GM18517 (cell line): ENCODE results near the gene ZNF500.

Experiments used
- ATAC-seq: cut with Tn5 transposase; IDR thresholded peaks from one replicate; pipeline ENCODE4 v1.9.1; 2021; ENCODE audit warnings: mild to moderate bottlenecking, moderate library complexity; ENCODE audit not compliant: unreplicated experiment

The ZNF500 gene

DNA sequence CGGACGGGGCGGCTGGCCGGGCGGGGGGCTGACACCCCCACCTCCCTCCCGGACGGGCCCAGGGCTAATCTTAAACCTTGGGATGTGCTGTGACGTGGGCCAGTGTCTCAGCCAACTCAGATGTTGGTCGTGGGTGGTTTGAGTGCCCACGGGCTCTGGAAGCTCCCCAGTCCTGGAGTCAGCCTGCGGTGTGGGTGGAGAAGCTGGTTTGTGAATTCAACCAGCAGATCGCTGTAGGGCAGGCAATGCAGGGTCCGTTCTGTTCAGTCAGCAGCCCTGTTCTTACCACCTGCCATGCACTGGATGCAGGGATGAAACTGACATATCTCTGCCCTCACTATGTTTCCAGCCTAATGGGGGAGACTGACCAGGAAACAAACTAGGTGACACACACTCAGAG, 8.0 kb upstream of the ZNF500 start:
- no peak for ATAC-seq

DNA sequence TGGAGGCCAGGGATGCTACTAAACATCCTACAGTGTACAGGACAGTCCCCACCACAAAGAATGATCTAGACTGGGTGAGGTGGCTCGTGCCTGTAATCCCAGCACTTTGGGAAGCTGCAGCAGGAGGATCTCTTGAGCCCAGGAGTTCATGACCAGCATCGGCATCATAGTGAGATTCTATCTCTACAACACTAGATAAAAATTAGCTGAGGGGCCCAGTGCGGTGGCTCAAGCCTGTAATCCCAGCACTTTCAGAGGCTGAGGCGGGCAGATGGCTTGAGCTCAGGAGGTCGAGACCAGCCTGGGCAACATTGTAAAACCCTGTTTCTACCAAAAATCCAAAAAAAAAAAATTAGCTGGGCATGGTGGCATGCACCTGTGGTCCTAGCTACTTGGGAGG, 5.4 kb upstream of the ZNF500 start:
- ATAC-seq: no peak

DNA sequence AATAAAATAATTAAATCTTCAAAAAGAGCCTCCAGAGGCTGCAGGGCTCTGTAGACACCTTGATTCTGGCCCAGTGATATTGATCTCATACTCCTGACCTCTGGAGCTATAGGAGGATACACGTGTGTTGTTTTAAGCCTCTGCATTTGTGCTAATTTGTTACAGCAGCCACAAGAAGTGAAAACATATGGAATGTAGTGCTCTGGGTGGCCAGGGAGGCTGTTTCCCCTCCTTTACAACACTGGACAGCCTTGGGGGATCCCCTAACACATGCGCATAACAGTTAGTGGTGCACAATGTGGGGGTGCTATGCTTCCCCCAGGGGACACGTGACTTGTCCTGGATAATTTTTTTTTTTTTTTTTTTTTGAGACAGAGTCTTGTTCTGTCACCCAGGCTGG, 4.7 kb upstream of the ZNF500 start:
- ATAC-seq: no peak

DNA sequence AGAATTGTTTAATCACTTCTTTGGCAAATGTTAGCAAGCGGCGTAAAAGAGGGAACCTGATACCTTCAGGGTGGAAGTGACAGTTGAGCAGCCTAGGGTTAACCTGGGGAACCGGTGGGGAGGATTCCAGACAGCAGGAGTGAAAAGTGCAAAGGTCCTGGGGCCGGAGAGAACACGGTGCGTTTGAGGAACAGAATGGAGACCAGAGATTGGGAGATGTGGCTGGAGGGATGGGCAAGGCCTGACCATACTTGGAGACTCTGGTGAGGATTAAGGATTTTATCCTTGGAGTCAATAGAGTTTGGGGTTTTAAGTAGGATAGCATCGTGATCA, 2.3 kb upstream of the ZNF500 start:
- ATAC-seq: no peak

DNA sequence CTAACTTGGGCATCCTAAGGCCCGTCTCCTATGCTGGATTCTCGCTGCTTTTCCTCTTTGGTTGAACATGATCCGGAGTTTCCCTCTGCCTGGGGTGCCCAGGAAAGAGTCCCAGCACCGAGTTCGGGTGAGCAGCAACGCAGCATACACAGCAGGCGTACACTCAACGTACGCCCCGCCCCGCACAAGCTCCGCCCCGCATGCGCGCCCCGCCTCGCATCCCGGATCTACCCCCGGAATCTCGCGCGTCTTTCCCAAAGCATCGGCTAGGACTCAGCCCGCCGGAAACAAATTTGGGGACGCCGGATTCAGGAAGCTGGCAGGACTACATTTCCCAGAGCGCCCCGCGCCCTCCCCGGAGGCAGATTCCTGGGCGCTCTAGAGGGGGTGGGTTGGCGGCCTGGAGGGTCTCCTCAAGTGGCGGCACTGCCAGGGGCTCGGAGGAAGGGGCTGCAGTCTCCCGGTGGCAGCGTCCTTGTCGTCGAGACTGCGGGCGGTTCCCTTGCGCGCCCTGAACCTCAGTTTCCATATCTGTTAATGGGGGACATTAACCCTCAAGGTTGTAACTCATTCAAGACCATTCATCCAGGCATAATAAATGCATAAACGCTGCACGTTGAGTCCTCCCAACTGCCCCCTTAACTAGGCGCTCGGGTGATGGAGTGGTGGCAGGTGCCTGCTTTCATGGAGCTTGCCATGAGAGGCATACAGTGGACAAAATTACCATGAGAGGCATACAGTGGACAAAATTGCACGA, 1.8 kb upstream of the ZNF500 start:
- peak; percentile 46 for ATAC-seq

DNA sequence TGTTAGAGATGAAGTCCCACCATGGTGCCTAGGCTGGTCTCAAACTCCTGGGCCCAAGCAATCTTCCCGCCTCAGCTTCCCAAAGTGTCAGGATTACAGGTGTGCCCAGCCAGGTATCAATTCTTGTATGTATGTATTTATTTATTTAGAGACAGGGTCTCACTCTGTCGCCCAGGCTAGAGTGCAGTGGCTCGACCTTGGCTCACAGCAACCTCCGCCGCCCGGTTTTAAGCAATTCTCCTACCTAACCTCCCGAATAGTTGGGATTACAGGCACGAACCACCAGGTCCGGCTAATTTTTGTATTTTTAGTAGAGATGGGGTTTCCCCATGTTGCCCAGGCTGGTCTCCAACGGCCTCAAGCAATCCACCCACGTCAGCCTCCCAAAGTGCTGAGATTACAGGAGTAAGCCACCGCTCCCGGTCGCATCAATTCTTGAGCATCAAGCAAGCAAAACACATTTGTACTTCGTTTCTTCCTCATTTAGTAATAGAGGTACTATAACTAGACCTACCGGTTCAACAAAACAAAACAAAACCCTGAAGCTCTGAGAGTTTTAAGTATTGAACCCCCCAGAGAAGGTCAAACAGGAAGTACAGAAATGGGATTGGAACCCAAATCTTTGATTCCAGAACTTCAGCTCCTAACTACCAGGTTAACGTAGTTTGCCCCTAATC, 1.0 kb upstream of the ZNF500 start:
- peak; percentile 21 for ATAC-seq

DNA sequence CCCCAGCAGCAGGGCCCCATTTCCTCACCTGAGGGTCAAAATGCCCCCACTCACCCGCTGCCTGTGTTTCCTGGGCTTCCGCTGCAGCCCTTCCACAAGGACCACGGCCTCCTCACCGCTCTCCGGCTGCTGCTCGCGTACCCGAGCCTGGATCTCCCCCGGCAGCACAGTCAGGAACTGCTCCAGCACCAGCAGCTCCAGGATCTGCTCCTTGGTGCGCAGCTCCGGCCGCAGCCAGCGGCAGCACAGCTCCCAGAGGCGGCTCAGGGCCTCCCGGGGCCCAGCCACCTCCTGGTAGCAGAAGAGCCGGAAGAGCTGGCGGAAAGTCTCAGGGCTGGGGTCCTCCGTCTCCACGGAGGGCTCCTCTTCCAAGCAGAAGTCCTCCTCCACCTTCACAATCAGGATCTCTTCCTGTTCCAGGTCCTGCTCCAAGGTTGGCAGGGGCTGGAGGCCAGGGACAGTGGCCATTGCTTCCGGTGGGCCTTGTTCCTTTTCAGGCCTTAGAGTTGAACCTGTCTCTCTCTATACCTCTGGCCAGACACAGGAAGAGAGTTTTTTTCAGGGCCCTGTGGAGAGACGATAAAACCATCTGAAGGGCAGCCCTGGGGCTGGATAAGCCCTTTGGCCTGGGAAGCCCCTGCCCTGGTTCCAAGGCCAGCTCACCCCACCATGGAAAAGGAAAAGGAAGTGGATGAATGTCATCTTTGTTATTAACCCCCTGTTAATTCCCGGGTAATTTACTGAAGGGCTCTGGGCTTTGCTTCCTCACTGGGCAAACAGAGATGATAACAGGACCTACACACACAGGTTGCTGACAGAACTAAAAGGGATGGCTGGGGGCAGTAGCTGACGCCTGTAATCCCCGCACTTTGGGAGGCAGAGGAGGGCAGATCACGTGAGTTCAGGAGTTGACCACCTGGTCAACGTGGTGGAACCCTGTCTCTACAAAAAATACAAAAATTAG, 1.2 kb downstream of the ZNF500 start:
- ATAC-seq: no peak

DNA sequence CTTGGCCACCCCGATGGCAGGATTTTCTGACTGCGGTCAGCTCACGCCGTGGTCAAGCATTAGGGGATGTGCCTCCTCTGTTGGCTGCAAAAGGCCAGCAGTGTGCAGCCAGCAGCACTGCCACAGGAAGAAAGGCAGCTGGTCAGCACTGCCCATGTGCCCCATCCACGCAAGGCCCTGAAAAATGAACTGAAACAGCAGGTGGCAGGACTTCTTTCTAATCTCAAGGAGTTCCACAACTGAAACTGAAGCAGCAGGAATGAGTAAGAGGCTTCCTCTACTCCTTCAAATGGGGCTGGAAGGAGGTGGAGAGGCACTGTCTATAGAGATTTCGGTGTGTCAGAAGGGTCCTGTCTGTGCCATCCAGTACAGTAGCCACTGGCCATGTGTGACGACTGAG, 3.2 kb downstream of the ZNF500 start:
- ATAC-seq: no peak

DNA sequence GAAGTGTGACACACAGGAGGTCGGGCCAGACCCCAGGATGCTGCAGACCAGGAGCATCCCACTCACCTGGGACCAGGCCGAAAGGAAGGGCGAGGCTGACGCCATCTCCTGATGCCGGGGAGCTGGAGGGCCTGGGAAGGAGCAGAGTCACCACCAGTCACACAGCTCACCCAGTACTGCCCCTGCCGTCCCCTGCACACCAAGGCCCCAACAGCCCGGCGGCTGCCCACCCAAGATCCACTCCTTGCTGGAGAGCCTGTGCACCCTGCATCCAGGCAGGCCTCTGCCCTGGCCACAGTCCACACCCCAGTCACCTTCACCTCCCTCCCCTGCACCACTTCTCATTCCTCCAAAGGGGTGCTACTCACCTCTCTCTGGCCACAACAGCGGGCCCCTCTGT, 4.8 kb downstream of the ZNF500 start:
- ATAC-seq: no peak

DNA sequence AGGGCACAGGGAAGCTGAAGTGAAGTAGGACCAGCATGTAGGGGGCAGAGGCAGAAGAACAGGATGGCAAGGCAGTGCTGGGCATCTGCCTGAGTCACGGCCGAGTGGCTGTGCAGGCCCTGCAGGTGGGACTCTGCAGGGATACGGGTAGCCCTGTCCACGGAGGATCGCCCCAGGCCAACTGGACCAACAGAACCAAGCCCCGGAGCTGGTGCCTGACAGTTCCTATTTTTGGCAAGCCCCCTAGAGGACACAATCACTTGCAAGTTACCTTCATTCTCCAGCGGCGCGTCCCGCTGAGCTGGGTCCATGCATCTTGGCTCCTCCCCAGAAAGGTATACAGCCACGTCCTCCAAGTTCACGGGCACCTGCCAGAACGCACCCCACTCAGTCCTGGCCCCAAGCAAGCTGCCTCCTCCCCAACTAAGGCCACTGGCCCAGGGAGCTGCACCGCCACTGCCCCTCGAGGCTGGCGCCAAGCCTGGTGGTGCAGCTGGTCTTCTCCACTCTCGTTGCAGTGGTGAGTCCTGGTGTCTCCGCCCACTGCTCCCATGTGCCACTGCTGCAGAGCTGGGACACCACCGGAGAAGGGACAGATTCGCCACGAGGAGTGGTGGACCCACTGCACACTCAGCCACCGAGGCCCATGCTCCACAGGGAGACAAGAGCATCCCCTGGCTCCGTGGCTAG, 6.6 kb downstream of the ZNF500 start:
- no peak for ATAC-seq

DNA sequence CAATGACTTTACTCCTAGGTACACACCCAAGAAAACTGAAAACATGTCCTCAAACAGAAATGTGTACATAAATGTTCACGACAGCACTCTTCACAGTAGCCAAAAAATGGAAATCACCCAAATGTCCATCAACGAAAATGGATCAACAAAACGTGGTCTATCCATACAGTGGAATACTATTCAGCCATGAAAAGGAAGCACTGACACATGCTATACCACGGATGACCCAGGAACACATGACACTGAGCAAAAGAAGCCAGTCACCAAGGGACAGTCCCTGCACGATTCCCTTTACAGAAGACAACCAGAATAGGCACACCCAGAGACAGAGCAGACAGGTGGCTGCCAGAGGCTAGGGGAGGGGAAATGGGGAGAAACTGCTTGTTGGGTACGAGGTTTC, 11.3 kb downstream of the ZNF500 start:
- ATAC-seq: no peak

DNA sequence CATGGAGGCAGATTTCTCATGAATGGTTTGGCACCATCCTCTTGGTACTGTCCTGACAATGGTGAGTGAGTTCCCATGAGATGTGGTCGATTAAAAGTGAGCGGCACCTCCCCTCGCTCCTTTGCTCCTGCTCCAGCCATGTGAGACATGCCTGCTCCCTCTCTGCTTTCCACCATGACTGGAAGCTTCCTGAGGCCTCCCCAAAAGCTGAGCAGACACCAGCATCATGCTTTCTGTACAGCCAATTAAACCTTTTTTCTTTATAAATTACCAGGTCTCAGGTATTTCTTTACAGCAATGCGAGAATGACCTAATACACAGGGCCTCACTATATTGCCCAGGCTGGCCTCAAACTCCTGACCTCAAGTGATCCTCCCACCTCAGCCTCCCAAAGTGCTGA, 12.1 kb downstream of the ZNF500 start:
- no peak for ATAC-seq

DNA sequence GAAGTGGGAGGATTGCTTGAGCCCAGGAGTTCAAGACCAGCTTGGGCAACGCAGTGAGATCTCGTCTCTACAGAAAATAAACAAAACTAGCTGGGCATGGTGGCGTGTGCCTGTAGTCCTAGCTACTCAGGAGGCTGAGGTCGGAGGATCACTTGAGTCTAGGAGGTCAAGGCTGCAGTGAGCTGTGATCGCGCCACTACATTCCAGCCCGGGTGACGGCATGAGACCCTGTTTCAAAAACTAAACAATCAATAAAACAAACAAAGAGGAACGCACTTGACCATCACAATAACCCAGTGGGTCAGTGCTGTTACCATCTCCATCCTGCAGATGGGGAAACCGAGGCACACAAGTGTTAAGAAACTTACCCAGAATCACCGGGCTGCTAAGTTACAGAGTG, 13.7 kb downstream of the ZNF500 start:
- no peak for ATAC-seq

DNA sequence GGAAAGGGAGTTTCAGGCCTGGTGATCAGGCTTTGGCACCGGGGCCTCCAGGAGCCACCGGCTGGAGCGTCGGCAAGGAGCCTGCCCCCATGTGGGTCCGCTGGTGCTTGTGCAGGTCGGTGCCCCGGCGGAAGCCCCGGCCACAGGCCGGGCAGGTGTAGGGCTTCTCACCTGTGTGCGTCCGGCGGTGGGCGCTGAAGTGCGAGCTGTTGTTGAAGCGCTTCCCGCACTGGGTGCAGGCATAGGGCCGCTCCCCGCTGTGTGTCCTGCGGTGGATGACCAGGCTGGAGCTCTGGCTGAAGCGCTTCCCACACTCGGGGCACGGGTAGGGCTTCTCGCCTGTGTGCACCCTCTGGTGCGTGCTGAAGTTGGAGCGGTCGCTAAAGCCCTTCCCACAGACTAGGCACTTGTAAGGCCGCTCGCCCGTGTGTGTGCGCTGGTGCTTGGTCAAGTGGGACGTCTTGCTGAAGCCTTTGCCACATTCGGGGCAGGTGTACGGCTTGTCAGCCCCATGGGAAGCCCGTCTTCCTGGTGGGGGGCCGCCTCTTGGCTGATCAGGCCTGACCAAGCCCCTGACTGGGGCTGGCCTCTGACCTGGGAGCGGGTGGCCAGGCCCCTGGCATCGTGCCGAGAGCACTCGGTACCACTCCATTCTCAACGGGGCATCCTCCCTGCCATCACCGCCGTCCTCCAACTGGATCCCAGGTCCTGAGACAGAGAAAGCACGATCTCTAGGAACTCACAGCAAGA, 14.4 kb downstream of the ZNF500 start:
- no peak for ATAC-seq

DNA sequence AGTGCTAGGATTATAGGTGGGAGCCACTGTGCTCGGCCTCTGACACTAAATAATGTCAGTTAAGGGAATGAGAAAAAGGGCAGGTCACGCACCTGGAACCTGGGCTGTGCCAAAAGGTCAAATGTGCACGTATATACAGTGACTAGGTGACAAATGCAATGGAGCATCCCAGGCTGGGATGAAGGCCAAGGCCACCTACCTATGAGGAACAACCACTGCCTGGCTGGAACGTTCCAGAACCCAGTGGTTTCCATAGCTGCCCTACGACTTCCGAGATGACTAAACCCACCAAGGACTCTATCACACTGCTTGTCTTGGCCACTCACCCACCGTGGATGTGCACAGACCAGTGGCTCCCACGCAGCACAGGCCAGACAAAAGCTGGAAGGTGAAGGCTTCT, 16.1 kb downstream of the ZNF500 start:
- ATAC-seq: no peak

DNA sequence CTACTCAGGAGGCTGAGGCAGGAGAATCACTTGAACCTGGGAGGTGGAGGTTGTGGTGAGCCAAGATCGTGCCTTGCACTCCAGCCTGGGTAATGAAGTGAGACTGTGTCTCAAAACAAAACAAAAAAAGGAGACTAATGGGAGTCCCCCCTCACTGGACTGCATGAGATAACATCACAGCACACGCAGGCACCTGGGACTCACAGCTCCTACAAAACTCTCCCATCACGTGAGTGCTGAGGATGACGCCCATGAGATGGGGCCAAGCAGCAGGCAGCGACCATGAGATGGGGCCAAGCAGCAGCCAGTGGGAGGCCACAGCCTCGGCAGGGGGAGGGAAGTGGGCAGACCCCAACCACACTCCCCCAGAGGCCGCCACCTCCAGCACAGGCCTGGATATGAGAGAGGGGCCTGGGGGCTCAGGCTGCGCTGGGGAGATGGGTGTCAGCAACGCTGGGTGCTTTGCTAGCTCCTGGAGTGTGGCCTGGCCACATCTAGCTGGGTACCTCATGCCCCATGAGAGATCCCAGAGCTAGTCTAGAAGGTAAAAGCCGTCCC, 17.2 kb downstream of the ZNF500 start:
- ATAC-seq: no peak

DNA sequence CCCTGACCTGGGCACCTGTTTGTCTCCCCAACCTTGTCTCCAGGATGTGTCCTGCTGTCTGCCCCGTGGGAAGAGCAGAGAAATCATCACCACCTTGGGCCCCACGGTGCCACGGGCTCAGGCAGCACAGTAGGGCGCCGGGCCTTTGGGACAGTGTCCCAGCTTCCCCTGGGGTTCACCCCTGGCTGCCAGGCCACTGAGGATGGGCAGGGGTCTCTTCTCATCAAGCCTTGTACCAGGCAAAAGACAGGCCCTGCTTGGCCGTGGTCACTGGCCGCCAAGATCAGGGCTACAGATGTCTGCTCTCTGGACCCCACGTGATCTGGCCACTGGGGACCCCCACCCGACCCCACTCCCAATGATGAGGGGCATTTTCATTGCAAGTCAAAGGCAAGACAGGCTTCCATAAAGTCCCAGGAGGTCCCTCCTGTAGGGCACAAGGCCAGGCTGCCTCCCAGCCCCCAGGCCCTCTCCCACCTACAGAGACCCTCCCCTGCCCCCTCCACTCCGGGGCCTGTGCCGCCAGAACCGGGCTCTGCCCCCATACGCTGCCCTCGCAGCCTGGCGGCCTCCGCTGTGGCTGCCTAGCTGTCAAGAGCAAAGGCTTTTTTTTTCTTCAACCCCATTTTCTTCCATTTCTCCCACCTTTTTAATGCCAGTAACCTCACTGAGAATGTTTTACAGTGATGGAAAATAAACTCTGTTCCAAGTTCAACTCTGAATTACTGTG, 18.1 kb downstream of the ZNF500 start:
- ATAC-seq: no peak

DNA sequence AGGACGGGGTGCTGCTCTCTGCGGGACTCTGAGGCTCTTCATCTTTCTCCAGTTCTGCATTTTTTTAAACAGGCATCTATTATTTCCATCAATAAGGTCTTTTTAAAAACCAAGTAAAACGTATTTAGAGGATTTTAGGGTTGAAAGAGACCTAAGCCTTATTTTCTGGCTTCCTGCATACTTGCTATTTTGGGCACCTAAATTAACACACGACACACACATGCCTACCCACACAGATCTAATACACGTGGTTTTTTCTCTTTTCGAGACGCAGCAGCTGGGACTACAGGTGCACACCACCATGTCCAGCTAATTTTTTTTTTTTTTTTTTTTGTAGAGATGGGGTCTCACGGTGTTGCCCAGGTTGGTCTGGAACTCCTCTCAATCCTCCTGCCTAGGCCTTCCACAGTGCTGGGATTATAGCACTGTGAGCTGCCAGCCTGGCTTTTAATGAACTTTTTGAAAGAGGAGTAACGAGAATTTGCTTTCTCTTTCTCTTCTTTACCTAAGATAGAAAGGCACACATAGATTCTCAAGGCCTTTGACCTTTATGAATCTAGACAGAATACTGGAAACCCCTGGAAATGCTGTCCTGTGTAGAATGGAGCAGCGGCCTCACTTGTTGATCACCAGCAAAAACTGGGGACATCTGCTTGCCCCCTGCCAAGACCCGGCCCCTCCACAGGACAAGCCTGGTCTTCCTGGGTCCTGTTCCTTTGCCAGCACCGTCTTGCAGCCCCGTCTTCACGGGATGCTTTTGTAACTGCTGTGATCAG, 18.9 kb downstream of the ZNF500 start:
- ATAC-seq: no peak
